ENCODE data around the gene SV2A. TPM values are rescaled to one million over a fixed set of nuclear protein-coding genes. Genes with fewer than 3 reads are reported as not detected.

Gene SV2A
- total and polyA plus RNA-seq, 7 donors: 0.60 to 6.9 (median 4.1) TPM; not detected in 1

DNA sequence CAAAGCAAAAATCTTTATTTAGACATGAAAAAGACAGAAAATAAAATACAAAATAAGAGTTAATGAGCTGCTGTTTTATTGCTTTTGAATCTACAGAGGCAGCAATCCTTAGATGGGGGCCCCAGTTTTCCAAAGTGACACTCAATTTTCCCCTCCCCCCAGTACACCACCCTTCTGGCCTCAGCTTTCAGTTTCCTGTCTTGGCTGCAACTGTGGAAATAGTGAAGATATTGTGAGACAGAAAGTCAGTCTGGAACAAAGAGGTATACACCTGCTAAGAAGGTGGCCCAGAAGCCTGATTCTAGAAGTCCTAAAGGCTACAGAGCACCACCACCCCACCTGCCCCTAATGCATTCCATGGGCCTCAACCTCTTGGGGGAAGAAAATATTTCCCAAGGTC lies 20.1 kb upstream of the SV2A start:
- intact Hi-C loops (cut with DNase I): no loop called here
- Histone ChIP-seq H3K4me1 (peaks cover 0 to 48% (median 38%) of the 10 kb centered on the region in 4 donors), H3K9me3 (no peaks in the 10 kb centered on the region), H3K4me3 (no peak overlapping the region), H3K27me3 (no peaks in the 10 kb centered on the region), H3K27ac (peak overlapping the region; percentile 78 to 91 (median 82)), H3K36me3 (peaks cover 0 to 10% (median 0%) of the 10 kb centered on the region in 4 donors)
- TF ChIP-seq POLR2AphosphoS5 (IDR thresholded peaks at IDR 0.05) (no peak), POLR2A (IDR thresholded peaks at IDR 0.05) (no peak), EP300 (IDR thresholded peaks at IDR 0.05) (no peak)
- TF ChIP-seq, protein P1, sequence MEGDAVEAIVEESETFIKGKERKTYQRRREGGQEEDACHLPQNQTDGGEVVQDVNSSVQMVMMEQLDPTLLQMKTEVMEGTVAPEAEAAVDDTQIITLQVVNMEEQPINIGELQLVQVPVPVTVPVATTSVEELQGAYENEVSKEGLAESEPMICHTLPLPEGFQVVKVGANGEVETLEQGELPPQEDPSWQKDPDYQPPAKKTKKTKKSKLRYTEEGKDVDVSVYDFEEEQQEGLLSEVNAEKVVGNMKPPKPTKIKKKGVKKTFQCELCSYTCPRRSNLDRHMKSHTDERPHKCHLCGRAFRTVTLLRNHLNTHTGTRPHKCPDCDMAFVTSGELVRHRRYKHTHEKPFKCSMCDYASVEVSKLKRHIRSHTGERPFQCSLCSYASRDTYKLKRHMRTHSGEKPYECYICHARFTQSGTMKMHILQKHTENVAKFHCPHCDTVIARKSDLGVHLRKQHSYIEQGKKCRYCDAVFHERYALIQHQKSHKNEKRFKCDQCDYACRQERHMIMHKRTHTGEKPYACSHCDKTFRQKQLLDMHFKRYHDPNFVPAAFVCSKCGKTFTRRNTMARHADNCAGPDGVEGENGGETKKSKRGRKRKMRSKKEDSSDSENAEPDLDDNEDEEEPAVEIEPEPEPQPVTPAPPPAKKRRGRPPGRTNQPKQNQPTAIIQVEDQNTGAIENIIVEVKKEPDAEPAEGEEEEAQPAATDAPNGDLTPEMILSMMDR (IDR thresholded peaks at IDR 0.05): no peak
- DNase-seq: no peak

DNA sequence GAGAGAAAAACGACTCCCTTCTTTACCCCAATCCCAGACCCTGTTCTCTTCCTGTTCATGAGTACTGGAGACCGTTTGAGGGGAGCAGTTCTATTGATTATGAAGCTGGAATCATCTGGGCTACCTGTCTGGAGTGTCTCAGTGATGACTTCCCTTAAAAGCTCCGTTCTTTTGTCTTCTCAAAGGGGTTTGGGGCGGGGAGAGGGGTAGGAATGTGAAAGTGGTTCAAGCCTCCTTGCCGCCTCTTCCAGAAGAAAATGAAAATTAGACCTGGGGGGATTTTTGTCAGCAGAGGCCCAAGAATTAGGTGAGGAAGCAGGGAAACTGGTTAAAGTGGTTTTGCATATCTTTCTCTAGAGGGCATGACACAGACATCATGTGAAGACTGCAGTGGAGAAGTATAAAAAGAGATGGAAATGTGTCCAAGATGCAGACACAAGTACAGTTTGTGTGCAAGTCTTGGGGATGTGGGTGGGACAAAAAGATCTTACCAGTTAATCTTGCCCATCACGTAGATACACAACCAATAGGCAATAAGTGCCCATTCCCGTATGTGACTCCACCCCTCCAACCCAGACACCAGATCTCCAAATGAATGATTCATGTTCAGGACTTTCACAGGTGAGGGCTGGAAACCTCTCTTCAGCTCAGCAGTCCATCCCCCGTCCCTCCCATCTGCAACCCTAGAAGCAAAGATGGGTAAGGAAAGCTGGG lies 19.5 kb upstream of the SV2A start:
- DNase-seq: no peak
- Histone ChIP-seq H3K27ac (peak overlapping the region; percentile 78 to 91 (median 82)), H3K36me3 (peaks cover 0 to 16% (median 0%) of the 10 kb centered on the region in 4 donors), H3K27me3 (no peaks in the 10 kb centered on the region), H3K4me3 (peak overlapping the region; percentile 56 to 69 (median 61)), H3K9me3 (no peaks in the 10 kb centered on the region), H3K4me1 (peaks cover 0 to 45% (median 38%) of the 10 kb centered on the region in 4 donors)
- intact Hi-C loops (cut with DNase I): no loop called here
- WGBS, 2 donors: 6 to 43% methylated on average over 8 of the region's 8 CpGs
- TF ChIP-seq EP300 (IDR thresholded peaks at IDR 0.05) (no peak), POLR2A (IDR thresholded peaks at IDR 0.05) (peak in 1 of 2 donors; percentile 72), POLR2AphosphoS5 (IDR thresholded peaks at IDR 0.05) (peak in 2 of 4 donors; percentile 1 to 64)
- TF ChIP-seq, protein P1 (IDR thresholded peaks at IDR 0.05): no peak

DNA sequence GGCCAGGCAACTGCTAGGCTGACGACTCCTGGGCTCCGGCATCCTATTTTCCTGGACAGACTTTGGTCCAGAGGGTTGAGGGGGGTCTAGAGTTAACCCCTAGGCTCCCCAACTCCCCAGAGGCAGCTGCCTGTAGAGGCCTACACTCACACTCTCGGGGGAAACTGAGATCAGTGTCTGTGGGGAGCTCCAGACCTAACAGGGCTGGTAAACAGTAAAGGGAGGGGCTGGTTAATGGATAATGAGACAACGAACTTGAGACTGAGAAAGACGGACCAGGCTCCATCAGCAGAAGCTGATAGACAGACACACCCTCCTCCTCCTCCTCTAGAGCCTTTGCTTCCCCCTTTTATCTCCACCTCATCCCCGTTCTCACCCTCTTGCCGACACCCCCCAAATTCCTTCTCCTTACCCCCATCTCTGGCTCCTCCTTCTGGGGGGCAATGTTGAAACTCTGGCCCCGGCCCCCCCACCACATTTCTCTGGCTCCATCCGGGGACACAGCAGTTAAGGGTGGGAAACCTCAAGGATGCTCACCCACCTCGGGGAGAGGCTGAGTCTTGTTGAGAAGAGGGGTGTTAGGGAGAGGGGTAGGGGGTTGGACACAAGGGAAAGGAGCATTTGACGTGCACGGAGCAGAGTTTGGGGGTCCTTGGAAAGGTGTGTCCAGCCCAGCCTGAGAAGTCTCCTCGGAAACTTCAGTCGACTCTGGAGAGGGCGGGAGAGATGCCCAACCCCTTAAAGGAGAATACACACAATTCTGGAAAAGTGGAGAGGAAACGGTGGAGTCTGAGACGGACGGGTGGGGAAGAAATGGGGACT lies 18.7 kb upstream of the SV2A start, which contains the start of gene MTMR11:
MTMR11 (minus strand) TSS at position 710 of the 822 bp plus-strand sequence; CDS start at position 478, 232 bp downstream.
- Histone ChIP-seq H3K27ac (peak within 1 kb of the TSS; percentile 78 to 91 (median 82)), H3K4me1 (peaks cover 0 to 43% (median 37%) of the 10 kb centered on the region in 4 donors), H3K36me3 (peaks cover 0 to 24% (median 0%) of the 10 kb centered on the region in 4 donors), H3K27me3 (no peaks in the 10 kb centered on the region), H3K9me3 (no peaks in the 10 kb centered on the region), H3K4me3 (peak within 1 kb of the TSS; percentile 56 to 69 (median 61))
- TF ChIP-seq, protein P1 (IDR thresholded peaks at IDR 0.05): no peak
- peak in 1 of 2 donors; percentile 30 for TF ChIP-seq POLR2A (IDR thresholded peaks at IDR 0.05)
- TF ChIP-seq POLR2AphosphoS5 (IDR thresholded peaks at IDR 0.05): peak; percentile 19 to 54 (median 45)
- 7 to 46% methylated on average over 18 of the region's 18 CpGs for WGBS, 2 donors
- intact Hi-C loops (cut with DNase I): no loop called here
- peak; percentile 80 for DNase-seq

DNA sequence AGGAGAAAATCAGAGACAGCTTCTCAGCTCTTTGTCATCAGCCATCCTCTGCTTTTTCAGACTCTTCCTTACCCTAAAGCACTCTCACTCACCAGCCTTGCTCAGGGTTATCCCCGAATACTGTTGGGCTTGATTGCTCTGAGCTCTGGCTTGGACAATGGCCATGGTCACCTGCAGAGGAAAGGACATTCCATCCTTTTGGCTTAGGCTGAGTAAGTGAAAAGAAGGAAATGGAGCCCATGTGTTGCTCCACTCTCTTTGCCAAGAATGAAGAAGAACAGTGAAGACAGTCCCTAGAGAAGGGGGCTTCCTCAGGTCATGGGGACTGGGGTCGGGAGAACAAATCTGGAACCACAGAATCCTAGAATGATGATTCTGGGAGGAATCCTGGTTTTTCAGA lies 16.7 kb upstream of the SV2A start:
- no peaks in the 10 kb centered on the region for H3K9me3 ChIP-seq
- no peaks in the 10 kb centered on the region for H3K27me3 ChIP-seq
- intact Hi-C loops (cut with DNase I): no loop called here
- H3K4me1 ChIP-seq: peaks cover 0 to 37% (median 31%) of the 10 kb centered on the region in 4 donors
- no peak overlapping the region for H3K27ac ChIP-seq
- peaks cover 0 to 44% (median 4%) of the 10 kb centered on the region in 4 donors for H3K36me3 ChIP-seq
- DNase-seq: no peak
- WGBS, 2 donors: 78 to 83% methylated on average over 2 of the region's 2 CpGs
- no peak overlapping the region for H3K4me3 ChIP-seq
- TF ChIP-seq, protein P1 (IDR thresholded peaks at IDR 0.05): no peak
- TF ChIP-seq POLR2A (IDR thresholded peaks at IDR 0.05): no peak
- no peak for TF ChIP-seq EP300 (IDR thresholded peaks at IDR 0.05)
- no peak for TF ChIP-seq POLR2AphosphoS5 (IDR thresholded peaks at IDR 0.05)
